Esophagus muscularis mucosa (tissue), 4 donors: ENCODE results near the gene ISG20L2. TPM values are rescaled to one million over a fixed set of nuclear protein-coding genes. Genes with fewer than 3 reads are reported as not detected.

ENCODE experiments used
- DNase-seq: peaks from one replicate; pipeline ENCODE4 v3.0.0-alpha.2; 2017; ENCODE audit errors: extremely low spot score
- H3K27ac ChIP-seq, 4 donors: fragments of 200-600 bp; sonication (generic); replicated peaks in 1 of 4; 1 replicate in 3 of 4; 2 replicates in 1 of 4; pipeline ENCODE4 v1.5.1; 2016 to 2019; ENCODE audit warnings: mild to moderate bottlenecking in 1 of 4
- H3K27me3 ChIP-seq, 4 donors: fragments of 200-600 bp; sonication (generic); one replicate each; pipeline versions ENCODE4 v1.5.1 to v1.6.0; 2016 to 2019
- H3K36me3 ChIP-seq, 4 donors: fragments of 200-600 bp; sonication (generic); one replicate each; pipeline ENCODE4 v1.5.1; 2016 to 2019
- H3K4me1 ChIP-seq, 4 donors: fragments of 200-600 bp; sonication (generic); one replicate each; pipeline ENCODE4 v1.5.1; 2016 to 2019
- H3K4me3 ChIP-seq, 4 donors: fragments of 200-600 bp; sonication (generic); 1 replicate in 2 of 4; 2 replicates in 2 of 4; pipeline ENCODE4 v1.5.1; 2016 to 2019; ENCODE audit warnings: mild to moderate bottlenecking in 4 of 4, moderate library complexity in 1 of 4
- H3K9me3 ChIP-seq, 4 donors: fragments of 200-600 bp; sonication (generic); 1 replicate in 3 of 4; 2 replicates in 1 of 4; pipeline ENCODE4 v1.5.1; 2016 to 2019
- EP300 ChIP-seq: sonication (generic); formaldehyde crosslinking; IDR thresholded peaks from one replicate; pipeline ENCODE4 v1.6.1; 2017; ENCODE audit warnings: antibody characterized with exemption
- POLR2A ChIP-seq: fragments of 450-650 bp; IDR thresholded peaks from one replicate; pipeline ENCODE4 v1.6.1; 2017; ENCODE audit warnings: antibody characterized with exemption, moderate library complexity, mild to moderate bottlenecking, low read depth
- POLR2AphosphoS5 ChIP-seq, 2 donors: sonication (generic); formaldehyde crosslinking; IDR thresholded peaks; one replicate each; pipeline ENCODE4 v1.6.1; 2017; ENCODE audit warnings: antibody characterized with exemption in 2 of 2
- WGBS: methylation state at CpG from one replicate; pipeline ENCODE4 v1.1.5; 2018; 5-methylcytosine and 5-hydroxymethylcytosine counted together
- intact Hi-C: fragments of 100-400 bp; cut with DNase I; formaldehyde crosslinking; loops from one replicate; pipeline ENCODE4 v1.15.1; 2023
- total RNA-seq, 4 donors: library from RNA; depleted of rRNA; stranded (reverse); fragments of >200 nt; gene quantifications; one replicate each; pipeline versions ENCODE4 v1.1.0 to v1.2.1, GENCODE V29; 2016
- TF ChIP-seq, protein P1 (sequence below), 3 experiments: fragments of 200-600 bp in 2 of 3; fragments of 450-650 bp in 1 of 3; sonication (generic) in 2 of 3; IDR thresholded peaks; one replicate each; pipeline ENCODE4 v1.5.1; 2017 to 2019; ENCODE audit warnings: antibody characterized with exemption in 3 of 3, mild to moderate bottlenecking in 2 of 3, moderate library complexity in 1 of 3

ISG20L2 gene
- total RNA-seq, 4 donors from 2014 or later: 16.2 to 20.0 (median 19.0) TPM

DNA sequence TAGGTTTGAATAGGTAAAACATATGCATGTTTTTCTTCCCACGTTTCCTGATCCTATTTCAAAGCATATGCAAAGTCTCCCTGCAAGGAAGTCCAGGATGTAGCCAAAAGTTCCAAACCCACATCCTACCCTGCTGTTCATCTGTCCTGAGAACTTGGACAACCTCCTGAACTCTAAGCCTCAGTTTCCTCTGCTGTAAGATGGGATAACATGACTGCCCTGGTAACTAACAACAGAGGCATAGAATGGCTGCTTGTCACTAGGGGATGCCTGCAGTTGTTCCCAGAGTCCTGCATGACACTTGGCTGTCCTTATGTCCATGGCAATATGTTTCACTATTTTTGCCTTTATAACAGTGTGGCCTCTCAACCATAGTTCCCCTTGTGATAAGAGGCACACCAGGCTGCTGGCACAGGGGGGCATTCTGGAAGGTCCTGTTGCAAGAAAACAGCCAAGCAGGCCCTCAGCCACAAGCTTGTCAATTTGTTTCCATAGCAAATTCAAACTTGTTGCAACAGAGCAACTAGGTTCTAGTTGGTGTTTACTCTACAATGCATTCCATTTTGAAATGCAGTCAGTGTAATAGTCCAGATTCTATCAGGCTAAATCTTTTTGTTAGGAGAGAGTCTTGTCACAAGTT lies 24.4 kb upstream of the ISG20L2 start:
- H3K9me3 ChIP-seq: no peaks in the 10 kb centered on the region
- peak overlapping the region; percentile 93 to 99 (median 98) for H3K27ac ChIP-seq
- no peaks in the 10 kb centered on the region for H3K36me3 ChIP-seq
- whole genome bisulfite sequencing: 43% methylated on average over 1 of the region's 1 CpG
- peak overlapping the region; percentile 87 to 100 (median 93) for H3K4me3 ChIP-seq
- H3K27me3 ChIP-seq: no peaks in the 10 kb centered on the region
- DNase-seq: no peak
- no peak for TF ChIP-seq POLR2AphosphoS5 (IDR thresholded peaks at IDR 0.05)
- no peak for TF ChIP-seq POLR2A
- TF ChIP-seq, protein P1, sequence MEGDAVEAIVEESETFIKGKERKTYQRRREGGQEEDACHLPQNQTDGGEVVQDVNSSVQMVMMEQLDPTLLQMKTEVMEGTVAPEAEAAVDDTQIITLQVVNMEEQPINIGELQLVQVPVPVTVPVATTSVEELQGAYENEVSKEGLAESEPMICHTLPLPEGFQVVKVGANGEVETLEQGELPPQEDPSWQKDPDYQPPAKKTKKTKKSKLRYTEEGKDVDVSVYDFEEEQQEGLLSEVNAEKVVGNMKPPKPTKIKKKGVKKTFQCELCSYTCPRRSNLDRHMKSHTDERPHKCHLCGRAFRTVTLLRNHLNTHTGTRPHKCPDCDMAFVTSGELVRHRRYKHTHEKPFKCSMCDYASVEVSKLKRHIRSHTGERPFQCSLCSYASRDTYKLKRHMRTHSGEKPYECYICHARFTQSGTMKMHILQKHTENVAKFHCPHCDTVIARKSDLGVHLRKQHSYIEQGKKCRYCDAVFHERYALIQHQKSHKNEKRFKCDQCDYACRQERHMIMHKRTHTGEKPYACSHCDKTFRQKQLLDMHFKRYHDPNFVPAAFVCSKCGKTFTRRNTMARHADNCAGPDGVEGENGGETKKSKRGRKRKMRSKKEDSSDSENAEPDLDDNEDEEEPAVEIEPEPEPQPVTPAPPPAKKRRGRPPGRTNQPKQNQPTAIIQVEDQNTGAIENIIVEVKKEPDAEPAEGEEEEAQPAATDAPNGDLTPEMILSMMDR (IDR thresholded peaks at IDR 0.05): no peak
- TF ChIP-seq EP300: no peak
- intact Hi-C loops: no loop called here
- peaks cover 32 to 41% (median 40%) of the 10 kb centered on the region in 4 donors for H3K4me1 ChIP-seq

DNA sequence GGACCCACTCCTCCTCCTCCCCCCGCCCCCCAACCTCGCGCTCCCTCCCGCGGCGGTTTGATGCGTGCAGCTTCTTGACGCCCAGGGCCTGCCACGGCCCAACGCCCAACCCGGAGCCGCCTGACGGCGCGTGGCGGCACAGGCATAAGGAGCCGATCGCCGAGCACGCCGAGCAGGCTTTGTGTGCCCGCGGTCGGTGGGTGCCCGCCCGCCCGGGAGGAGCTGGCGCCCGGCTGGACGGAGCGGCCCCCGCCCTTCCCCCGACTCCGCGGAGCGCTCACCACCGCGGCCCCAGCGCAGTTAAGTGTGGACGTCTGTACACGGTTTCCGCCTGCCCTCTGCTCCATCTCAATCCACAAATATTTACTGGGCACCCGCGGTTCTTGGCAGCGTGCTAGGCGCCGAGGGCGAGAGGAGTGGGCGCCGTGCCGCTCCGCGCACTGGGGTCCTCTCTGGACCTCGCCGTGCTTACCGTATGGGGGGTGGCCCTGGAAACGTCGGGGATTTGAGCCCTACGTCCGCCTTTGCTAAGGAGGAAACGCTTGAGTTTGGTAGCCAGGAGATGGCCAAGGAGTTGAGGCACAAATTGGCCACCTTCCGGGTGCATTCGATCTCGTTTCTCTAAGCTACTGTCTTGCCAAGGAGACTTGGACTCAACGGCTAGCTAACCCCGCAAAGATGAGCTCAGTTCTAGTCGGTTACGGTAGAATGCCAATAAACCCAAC lies 23.4 kb upstream of the ISG20L2 start:
- Histone ChIP-seq H3K27me3 (no peaks in the 10 kb centered on the region), H3K4me1 (peaks cover 39 to 49% (median 48%) of the 10 kb centered on the region in 4 donors), H3K9me3 (no peaks in the 10 kb centered on the region), H3K36me3 (no peaks in the 10 kb centered on the region), H3K4me3 (peak overlapping the region; percentile 87 to 100 (median 93)), H3K27ac (peak overlapping the region; percentile 93 to 99 (median 98))
- under 1% methylated on average over 25 of the region's 68 CpGs for WGBS
- intact Hi-C loops: no loop called here
- peak; percentile 99 for DNase-seq
- no peak for TF ChIP-seq EP300
- TF ChIP-seq POLR2AphosphoS5 (IDR thresholded peaks at IDR 0.05): peak; percentile 84 to 95
- peak; percentile 34 for TF ChIP-seq POLR2A
- TF ChIP-seq, protein P1 (IDR thresholded peaks at IDR 0.05): peak in 1 of 3 experiments; percentile 36

DNA sequence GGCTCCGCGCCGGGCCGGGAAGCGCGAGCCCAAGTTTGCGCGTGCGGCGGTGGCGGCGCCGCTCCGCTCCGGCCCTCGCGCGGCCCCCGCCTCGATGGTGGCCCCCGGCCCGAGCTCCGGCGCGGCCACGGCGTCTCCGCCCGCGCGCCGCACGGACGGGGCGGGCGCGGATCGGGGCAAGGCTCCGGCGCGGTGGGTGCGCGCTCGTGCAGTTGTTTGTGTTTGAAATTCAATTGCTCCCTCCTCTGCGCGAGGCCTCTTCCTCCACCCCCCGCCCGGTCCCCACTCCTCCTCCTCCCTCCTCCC lies 22.8 kb upstream of the ISG20L2 start, which contains the start of gene HDGF:
HDGF (minus strand) TSS at position 225 of the 306 bp plus-strand sequence. CDS start 246 bp downstream, outside the sequence.
- DNase-seq: no peak
- WGBS: no CpG with 5 or more reads among the region's 48 CpGs
- Histone ChIP-seq H3K27me3 (no peaks in the 10 kb centered on the region), H3K36me3 (no peaks in the 10 kb centered on the region), H3K27ac (peak within 1 kb of the TSS; percentile 93 to 99 (median 98)), H3K4me1 (peaks cover 42 to 54% (median 53%) of the 10 kb centered on the region in 4 donors), H3K4me3 (peak within 1 kb of the TSS; percentile 87 to 100 (median 93)), H3K9me3 (no peaks in the 10 kb centered on the region)
- TF ChIP-seq, protein P1 (IDR thresholded peaks at IDR 0.05): no peak
- TF ChIP-seq EP300 (no peak), POLR2A (no peak), POLR2AphosphoS5 (IDR thresholded peaks at IDR 0.05) (no peak)
- intact Hi-C loops: no loop called here

DNA sequence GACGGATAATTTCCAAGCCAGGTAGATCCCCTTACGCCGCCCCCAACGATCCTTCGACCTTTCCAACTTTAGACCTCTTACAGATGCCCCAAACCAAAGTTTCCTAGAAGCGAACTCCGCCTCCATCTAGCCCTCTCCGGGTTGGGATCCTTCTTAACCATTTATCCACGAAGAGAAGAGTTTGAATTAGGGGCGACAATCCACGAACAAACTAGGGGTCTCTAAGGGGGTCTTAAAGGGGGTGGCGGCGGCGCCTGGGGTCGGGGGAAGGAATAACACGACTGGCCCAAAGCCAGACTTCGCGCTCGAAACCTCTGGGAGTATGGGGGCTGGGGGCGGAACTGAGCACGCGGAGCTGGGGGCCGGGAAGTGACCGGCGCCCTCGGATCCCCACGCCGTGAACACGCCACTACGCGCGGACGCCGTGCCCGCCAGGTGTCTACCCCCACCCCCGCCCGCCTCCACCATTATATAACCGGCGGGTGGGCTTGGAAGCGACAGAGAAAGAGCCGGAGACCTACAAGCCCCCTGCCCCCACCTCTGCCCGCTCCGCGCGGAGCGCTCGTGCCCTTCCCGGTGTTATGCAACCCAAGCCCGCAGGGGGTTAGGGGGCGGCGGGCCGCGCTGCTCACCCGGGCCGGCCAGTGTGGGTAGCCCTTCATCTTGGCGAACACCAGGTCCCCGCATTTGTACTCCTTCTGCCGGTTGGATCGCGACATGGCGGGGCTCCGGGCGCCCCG lies 22.3 kb upstream of the ISG20L2 start:
- Histone ChIP-seq H3K4me1 (peaks cover 47 to 60% (median 59%) of the 10 kb centered on the region in 4 donors), H3K27me3 (no peaks in the 10 kb centered on the region), H3K27ac (peak overlapping the region; percentile 93 to 99 (median 98)), H3K9me3 (no peaks in the 10 kb centered on the region), H3K36me3 (no peaks in the 10 kb centered on the region), H3K4me3 (peak overlapping the region; percentile 87 to 100 (median 93))
- 0% methylated on average over 31 of the region's 64 CpGs for WGBS
- intact Hi-C loops: no loop called here
- TF ChIP-seq POLR2A (no peak), EP300 (no peak), POLR2AphosphoS5 (IDR thresholded peaks at IDR 0.05) (no peak)
- TF ChIP-seq, protein P1 (IDR thresholded peaks at IDR 0.05): peak in 2 of 3 experiments; percentile 9 to 30
- DNase-seq: peak; percentile 93
